NCI-H146 (cell line): Measurements from ENCODE around the gene CHTF18.
"Not testable (repeated sequence)": the region's sequence is repeated elsewhere in the genome, so short reads cannot be mapped to it uniquely, and the experiment has no call there.

Source experiments
- DNase-seq: peaks from one replicate; lab custom pipeline; 2025; lab: John Stamatoyannopoulos, UW

The CHTF18 gene

GRCh38 chr16:776298-776697 lies 12.1 kb upstream of the CHTF18 start:
- DNase-seq = not testable (repeated sequence)

- no peak for DNase-seq
Observed at GRCh38 chr16:776824-777223, 11.6 kb upstream of the CHTF18 start.

- DNase-seq = no peak
Observed at GRCh38 chr16:777826-778225, 10.6 kb upstream of the CHTF18 start.

- no peak for DNase-seq
Observed at GRCh38 chr16:778447-778846, 10.0 kb upstream of the CHTF18 start.

- DNase-seq = no peak
Observed at GRCh38 chr16:778909-779527, 9.4 kb upstream of the CHTF18 start.

- DNase-seq = no peak
Observed at GRCh38 chr16:779561-779960, 8.9 kb upstream of the CHTF18 start.

- no peak for DNase-seq
Observed at GRCh38 chr16:780296-780695, 8.1 kb upstream of the CHTF18 start.

GRCh38 chr16:781346-782010 lies 6.9 kb upstream of the CHTF18 start:
- DNase-seq = no peak

- no peak for DNase-seq
Observed at GRCh38 chr16:782258-782657, 6.2 kb upstream of the CHTF18 start.

GRCh38 chr16:782766-783403 lies 5.5 kb upstream of the CHTF18 start:
- peak; percentile 70 for DNase-seq

- DNase-seq = no peak
Observed at GRCh38 chr16:783404-784161, 4.8 kb upstream of the CHTF18 start.

- DNase-seq = no peak
Observed at GRCh38 chr16:784431-784830, 4.0 kb upstream of the CHTF18 start.

- peak; percentile 20 for DNase-seq
Observed at GRCh38 chr16:785563-786535, 2.6 kb upstream of the CHTF18 start.

GRCh38 chr16:787321-787966 lies 976 bp upstream of the CHTF18 start:
- peak; percentile 24 for DNase-seq

- DNase-seq = peak; percentile 77
Observed at GRCh38 chr16:787978-788398, 432 bp upstream of the CHTF18 start, which contains the start of gene RPUSD1. RPUSD1 (minus strand) TSS chr16:788381; CDS start chr16:787737, 644 bp downstream.

- no peak for DNase-seq
Observed at GRCh38 chr16:789191-789850, 901 bp downstream of the CHTF18 start.

- DNase-seq = no peak
Observed at GRCh38 chr16:790086-790485, 1.7 kb downstream of the CHTF18 start.

GRCh38 chr16:791131-791530 lies 2.7 kb downstream of the CHTF18 start:
- no peak for DNase-seq

- DNase-seq = no peak
Observed at GRCh38 chr16:792221-792995, 4.0 kb downstream of the CHTF18 start.

- no peak for DNase-seq
Observed at GRCh38 chr16:793414-793813, 5.0 kb downstream of the CHTF18 start.
